Measurements from ENCODE around the gene RARRES2. TPM values are rescaled to one million over a fixed set of nuclear protein-coding genes. Genes with fewer than 3 reads are reported as not detected.
"Not testable (repeated sequence)": the region's sequence is repeated elsewhere in the genome, so short reads cannot be mapped to it uniquely, and the experiment has no call there.

Gene RARRES2
- total RNA-seq, 1 experiment from 2014 or later, result 50.4 TPM

- DNase-seq (ENCODE audit: low spot score), result peak; percentile 94
These were observed 23.5 kb downstream of the RARRES2 start for GRCh38 chr7:150317748-150318444.

DNA sequence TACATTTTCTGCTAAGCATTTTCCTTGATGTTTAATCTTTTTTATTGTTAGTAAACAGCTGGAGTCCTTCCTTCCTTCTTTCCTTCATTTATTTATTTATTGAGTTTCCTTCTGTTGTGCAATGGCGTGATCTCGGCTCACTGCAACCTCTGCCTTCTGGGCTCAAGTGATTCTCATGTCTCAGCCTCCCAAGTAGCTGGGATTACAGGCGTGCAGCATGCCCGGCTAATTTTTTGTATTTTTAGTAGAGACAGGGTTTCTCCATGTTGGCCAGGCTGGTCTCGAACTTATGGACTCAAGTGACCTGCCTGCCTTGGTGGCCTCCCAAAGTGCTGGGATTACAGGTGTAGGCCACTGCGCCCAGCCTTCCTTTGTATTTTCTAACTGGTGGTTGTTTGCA, 24.4 kb downstream of the RARRES2 start:
- not testable (repeated sequence) for DNase-seq (ENCODE audit: low spot score)

GRCh38 chr7:150314639-150315239, 26.7 kb downstream of the RARRES2 start:
- DNase-seq (ENCODE audit: low spot score), result no peak

DNA sequence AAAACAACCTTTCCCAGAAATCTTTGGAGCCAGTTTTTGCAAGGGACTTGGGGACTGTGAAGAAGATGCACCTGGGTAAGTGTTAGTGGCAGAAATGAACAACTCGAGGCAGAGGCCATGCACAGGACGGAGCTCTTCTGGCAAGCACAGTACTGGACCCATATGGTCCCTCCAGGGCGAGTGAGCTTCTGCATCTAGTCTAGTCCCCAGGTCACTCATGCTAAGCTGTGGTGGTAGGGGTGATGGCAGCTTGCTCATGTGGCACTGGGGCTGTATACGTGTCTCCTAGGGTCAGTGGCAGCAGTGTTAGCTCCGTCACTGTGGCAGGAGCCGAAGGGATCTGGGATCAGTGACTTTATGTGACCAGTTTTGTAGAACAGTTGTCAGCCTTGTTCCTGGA, 27.6 kb downstream of the RARRES2 start:
- DNase-seq (ENCODE audit: low spot score), result no peak

- no peak for DNase-seq (ENCODE audit: low spot score)
These were observed 28.0 kb downstream of the RARRES2 start for GRCh38 chr7:150313367-150313809.

GRCh38 chr7:150312649-150313366, 28.6 kb downstream of the RARRES2 start:
- peak; percentile 91 for DNase-seq (ENCODE audit: low spot score)

DNA sequence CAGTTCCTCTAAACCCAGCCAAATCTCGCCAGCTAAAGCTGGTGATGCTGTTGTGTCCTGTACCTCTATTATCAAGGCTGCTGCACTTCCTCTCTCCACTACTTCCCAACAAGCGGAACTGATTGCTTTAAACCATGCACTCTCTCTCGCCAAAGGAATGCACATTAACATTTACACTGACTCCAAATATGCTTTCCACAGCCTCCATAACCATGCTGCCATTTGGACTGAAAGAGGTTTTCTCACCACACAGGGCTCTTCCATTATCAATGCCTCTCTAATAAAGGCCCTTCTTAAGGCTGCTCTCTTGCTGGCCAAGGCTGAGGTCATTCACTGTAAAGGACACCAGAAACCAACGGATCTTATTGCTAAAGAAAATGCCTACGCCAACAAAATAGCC, 29.7 kb downstream of the RARRES2 start:
- DNase-seq (ENCODE audit: low spot score), result no peak

- no peak for DNase-seq (ENCODE audit: low spot score)
These were observed 30.3 kb downstream of the RARRES2 start for GRCh38 chr7:150311146-150311545.

DNA sequence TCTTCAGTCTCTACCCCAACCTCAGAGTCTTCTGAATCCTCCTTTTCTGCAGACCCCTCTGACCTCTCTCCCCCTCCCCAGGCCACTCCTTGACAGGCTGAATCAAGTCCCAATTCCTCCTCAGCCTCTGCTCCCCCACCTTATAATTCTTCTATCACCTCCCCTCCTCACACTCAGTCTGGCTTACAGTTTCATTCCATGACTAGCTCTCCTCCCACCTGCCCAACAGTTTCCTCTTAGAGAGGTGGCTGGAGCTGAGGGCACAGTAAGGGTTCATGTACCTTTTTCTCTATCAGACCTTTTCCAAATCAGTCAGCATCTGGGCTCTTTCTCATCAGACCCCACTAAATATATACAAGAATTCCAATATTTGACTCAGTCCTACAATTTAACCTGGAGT, 32.9 kb downstream of the RARRES2 start:
- no peak for DNase-seq (ENCODE audit: low spot score)

- peak; percentile 61 for DNase-seq (ENCODE audit: low spot score)
These were observed 33.5 kb downstream of the RARRES2 start for GRCh38 chr7:150307904-150308303.

DNA sequence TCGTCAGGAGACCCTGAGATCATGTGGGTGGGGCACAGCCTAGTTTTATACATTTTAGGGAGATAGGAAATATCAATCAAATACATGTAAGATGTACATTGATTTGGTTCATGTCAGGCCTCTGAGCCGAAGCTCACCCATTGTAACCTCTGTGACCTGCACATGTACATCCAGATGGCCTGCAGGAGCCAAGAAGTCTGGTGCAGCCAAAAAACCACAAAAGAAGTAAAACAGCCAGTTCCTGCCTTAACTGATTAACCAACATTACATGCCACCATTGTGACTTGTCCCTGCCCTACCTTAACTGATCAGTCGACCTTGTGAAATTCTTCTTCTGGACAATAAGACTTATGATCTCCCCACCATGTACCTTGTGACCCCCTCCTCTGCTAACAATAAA, 34.3 kb downstream of the RARRES2 start:
- DNase-seq (ENCODE audit: low spot score), result peak; percentile 66

GRCh38 chr7:150306377-150306776, 35.1 kb downstream of the RARRES2 start:
- DNase-seq (ENCODE audit: low spot score), result not testable (repeated sequence)

DNA sequence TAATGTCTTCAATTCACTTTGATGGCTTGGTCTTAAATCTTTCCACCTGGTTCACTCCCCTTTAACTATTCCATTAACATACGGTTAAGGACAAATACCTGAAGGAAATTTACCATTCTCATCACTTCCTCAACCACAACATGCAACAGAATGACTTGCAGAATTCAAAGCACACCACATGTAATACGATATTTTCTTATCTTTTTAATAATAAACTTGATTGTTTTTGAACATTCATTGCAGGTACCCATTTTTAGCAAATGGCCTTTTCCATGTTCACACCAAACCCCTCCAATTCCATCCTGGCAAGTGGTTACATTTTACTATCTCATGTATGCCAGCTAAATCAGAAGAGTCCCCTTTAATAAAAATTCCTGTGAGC, 35.5 kb downstream of the RARRES2 start:
- not testable (repeated sequence) for DNase-seq (ENCODE audit: low spot score)

GRCh38 chr7:150305259-150305902, 36.0 kb downstream of the RARRES2 start:
- not testable (repeated sequence) for DNase-seq (ENCODE audit: low spot score)

DNA sequence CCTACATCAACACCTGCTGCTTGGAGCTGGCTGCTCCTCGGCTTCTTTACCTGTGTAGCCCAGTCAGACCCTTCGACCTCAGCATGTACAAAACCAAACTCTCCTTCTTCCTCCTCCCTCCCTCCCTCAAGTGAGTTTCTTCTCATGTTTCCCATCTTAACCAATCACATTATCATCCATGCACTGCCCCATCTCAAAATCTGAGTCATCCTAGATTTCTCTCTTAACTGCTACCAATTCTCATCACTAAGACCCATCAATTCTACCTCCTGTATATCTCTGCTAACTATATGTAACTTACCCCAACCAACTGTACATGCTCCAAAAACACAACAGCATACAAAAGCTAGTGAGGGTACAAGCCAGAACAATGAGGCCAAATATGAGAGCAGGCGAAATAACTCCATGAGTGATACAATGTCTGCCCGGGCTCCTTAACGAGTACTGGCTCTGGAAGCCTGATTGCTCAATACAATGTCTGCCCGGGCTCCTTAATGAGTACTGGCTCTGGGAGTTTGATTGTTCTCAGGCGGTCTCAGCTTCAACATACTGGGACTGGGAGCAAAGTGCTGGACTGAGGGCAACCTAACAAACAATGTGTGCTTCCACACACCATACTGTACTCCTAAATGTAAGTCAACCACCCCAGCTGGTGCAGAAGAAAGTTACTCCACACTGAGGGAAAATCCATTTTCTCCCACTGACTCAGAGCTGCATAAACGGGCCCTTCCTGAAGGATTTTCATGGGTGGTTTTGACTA, 36.8 kb downstream of the RARRES2 start:
- not testable (repeated sequence) for DNase-seq (ENCODE audit: low spot score)

- DNase-seq (ENCODE audit: low spot score), result peak; percentile 86
These were observed 38.5 kb downstream of the RARRES2 start for GRCh38 chr7:150302908-150303310.

DNA sequence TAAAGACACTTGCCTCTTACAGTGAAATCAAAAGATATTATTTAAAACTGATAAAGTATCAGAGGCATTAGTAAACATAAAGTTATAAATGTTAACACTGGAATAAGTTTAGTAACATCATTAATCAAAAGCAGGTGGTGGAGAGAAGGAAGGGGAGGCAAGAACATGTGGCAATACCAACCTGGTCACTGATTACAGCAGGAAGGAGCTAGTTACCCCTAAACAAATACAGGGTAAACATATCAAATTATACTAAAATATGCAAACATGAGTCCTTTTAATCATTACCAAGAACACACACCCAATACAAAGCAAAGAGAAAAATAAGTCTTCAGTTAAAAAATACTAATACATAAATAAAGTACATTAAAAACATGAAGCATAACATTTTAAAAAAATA, 43.5 kb downstream of the RARRES2 start:
- DNase-seq (ENCODE audit: low spot score), result not testable (repeated sequence)

- not testable (repeated sequence) for DNase-seq (ENCODE audit: low spot score)
These were observed 44.6 kb downstream of the RARRES2 start for GRCh38 chr7:150296802-150297201.

DNA sequence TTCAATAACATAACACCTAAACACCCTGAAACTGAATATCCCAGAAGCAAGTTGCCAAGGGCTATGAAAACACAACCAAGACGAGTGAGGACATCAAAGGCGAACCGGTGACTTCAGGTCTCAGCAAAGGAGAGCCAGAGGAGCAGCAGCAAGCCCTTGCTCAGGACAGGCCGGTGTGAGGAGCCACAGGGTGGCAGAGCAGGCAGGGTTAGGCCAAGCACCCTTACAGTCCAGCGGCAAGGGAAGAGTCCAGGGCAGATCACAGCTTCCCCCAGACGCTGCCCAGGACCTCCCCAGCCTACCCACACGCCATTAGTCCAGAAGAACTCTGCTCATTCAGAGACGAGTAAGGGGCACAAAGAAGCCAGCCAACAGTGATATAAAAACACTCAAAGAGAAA, 45.8 kb downstream of the RARRES2 start:
- not testable (repeated sequence) for DNase-seq (ENCODE audit: low spot score)

- DNase-seq (ENCODE audit: low spot score), result not testable (repeated sequence)
These were observed 46.4 kb downstream of the RARRES2 start for GRCh38 chr7:150295027-150295426.

GRCh38 chr7:150290317-150290716, 51.1 kb downstream of the RARRES2 start:
- not testable (repeated sequence) for DNase-seq (ENCODE audit: low spot score)
